Upper lobe of right lung (tissue), 1 donor: ENCODE data around the gene NCOR1. TPM values are rescaled to one million over a fixed set of nuclear protein-coding genes. Genes with fewer than 3 reads are reported as not detected.

Source experiments
- ATAC-seq: fragments of 200-7000 bp; cut with Tn5 transposase; one replicate; pipeline ENCODE4 v1.9.1; 2020; ENCODE audit warnings: mild to moderate bottlenecking, moderate library complexity
- DNase-seq: peaks from one replicate; pipeline ENCODE4 v3.0.0-alpha.2; 2020
- H3K27ac ChIP-seq: fragments of 200-600 bp; one replicate; pipeline ENCODE4 v1.8.0; 2022
- H3K27me3 ChIP-seq: fragments of 200-600 bp; one replicate; pipeline ENCODE4 v1.8.0; 2022; ENCODE audit warnings: mild to moderate bottlenecking
- H3K36me3 ChIP-seq: fragments of 200-600 bp; one replicate; pipeline ENCODE4 v1.8.0; 2022
- H3K4me1 ChIP-seq: fragments of 200-600 bp; one replicate; pipeline ENCODE4 v1.8.0; 2022
- H3K4me3 ChIP-seq: fragments of 200-600 bp; one replicate; pipeline ENCODE4 v1.8.0; 2022; ENCODE audit warnings: mild to moderate bottlenecking
- H3K9me3 ChIP-seq: fragments of 200-600 bp; one replicate; pipeline ENCODE4 v1.8.0; 2022
- intact Hi-C: fragments of 100-400 bp; cut with DNase I; formaldehyde crosslinking; loops from one replicate; pipeline ENCODE4 v1.11.0; 2022
- total RNA-seq: library from RNA; stranded (reverse); fragmentation: NEBNext Ultra II Directional; extraction: Animal tissue kit (Norgen Biotek cat#: 25700); gene quantifications from one replicate; pipeline ENCODE4 v1.2.1, GENCODE V29; 2021
- TF ChIP-seq, protein P1 (sequence below): fragments of 200-600 bp; IDR thresholded peaks from one replicate; pipeline ENCODE4 v1.8.0; 2022; ENCODE audit warnings: antibody characterized with exemption
- donor health status: DM: no; HTN: yes; CAD: no; lungs with severe emphysema.

Gene NCOR1
- total RNA-seq, 1 donor from 2014 or later: 138 TPM

DNA sequence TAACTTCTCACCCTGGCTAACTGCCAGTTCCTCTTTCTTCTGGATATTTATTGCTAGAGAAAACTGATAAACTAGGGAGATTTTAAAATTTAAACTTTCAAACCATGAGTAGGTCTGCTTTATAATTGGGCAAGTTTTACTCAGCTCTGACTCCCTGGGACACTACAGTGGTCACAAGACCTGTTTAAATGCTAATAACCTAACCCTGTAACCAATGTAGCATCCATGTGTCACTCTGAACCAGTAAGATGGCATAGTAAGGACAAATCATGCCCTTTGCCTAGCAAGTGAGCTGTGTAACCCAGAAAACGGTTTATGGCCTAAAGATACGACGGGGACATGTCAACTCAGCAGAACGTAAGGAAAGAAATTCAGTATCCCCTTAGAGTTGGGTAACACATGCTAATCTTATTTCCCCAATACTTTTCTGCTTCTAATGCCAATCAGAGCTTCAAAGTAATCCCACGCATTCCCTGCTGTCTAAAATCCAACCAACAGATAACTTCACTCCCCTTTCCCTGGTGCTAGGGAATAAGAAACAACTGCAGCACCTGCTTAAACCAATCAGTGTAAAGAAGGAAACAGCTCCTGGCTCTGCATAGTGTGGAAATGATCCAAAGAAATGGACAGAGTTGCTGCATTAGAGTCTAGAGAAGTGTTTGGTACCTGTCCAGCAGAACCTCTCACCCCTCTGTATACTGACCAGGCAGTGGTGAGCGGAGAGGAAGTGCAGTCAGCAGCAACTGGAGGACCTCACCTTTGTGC lies 85.7 kb downstream of the NCOR1 start:
- Histone ChIP-seq H3K27ac (no peak overlapping the region), H3K36me3 (peaks cover 55% of the 10 kb centered on the region), H3K27me3 (no peaks in the 10 kb centered on the region), H3K9me3 (no peaks in the 10 kb centered on the region), H3K4me1 (no peaks in the 10 kb centered on the region), H3K4me3 (no peak overlapping the region)
- intact Hi-C loops: no loop called here
- ATAC-seq (no peak), DNase-seq (no peak)
- TF ChIP-seq, protein P1, sequence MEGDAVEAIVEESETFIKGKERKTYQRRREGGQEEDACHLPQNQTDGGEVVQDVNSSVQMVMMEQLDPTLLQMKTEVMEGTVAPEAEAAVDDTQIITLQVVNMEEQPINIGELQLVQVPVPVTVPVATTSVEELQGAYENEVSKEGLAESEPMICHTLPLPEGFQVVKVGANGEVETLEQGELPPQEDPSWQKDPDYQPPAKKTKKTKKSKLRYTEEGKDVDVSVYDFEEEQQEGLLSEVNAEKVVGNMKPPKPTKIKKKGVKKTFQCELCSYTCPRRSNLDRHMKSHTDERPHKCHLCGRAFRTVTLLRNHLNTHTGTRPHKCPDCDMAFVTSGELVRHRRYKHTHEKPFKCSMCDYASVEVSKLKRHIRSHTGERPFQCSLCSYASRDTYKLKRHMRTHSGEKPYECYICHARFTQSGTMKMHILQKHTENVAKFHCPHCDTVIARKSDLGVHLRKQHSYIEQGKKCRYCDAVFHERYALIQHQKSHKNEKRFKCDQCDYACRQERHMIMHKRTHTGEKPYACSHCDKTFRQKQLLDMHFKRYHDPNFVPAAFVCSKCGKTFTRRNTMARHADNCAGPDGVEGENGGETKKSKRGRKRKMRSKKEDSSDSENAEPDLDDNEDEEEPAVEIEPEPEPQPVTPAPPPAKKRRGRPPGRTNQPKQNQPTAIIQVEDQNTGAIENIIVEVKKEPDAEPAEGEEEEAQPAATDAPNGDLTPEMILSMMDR: no peak

DNA sequence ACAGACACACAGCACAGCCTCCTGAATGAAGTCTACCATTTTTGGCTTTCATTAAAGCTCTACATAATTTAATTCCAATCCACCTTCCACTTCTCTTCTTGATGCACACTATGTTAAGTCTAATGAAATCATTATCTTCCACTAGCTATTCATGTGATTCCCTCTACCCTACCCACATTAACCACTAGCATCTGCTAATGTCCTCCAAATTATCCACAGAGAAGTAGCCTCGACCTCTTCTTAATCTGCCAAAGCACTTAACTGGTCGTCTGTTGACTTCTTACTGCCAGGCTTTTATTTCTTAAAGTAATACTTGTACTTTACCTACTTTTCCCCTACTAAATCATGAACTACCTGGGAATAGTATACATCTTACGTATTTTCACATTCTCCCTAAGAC lies 91.8 kb downstream of the NCOR1 start:
- Histone ChIP-seq H3K27me3 (no peaks in the 10 kb centered on the region), H3K36me3 (peaks cover 76% of the 10 kb centered on the region), H3K4me1 (no peaks in the 10 kb centered on the region), H3K4me3 (no peak overlapping the region), H3K9me3 (no peaks in the 10 kb centered on the region), H3K27ac (no peak overlapping the region)
- intact Hi-C loops: no loop called here
- TF ChIP-seq, protein P1: no peak
- DNase-seq (no peak), ATAC-seq (no peak)

DNA sequence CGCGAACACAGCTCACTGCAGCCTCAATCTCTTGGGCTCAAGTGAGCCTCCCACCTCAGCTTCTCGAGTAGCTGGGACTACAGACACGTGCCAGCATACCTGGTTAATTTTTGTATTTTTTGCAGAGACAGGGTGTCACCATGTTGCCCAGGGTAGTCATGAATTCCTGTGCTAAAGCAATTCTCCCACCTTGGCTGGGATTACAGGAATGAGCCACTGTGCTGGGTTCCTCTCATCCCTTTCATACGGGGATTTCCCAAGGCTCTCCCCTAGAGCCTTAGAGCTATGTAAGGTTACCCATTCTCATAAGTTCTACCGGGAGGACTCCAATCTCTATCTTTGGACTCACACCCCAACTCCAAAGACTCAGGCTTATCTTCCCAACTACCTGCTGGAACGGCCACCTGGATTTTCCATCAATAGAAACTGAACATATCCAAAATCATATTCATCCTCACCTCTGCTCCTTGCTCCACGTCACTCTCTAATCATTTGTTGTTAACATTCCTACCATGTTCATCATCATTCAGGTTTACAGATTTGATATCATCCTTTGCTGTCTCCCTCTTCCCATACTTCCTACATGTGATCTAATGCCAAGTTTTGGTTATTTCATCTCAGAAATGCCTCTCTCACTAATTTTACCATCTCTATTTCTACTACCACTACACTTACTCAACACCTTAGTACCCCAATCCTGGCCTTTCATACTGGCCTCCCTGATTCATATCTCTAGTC lies 92.5 kb downstream of the NCOR1 start:
- DNase-seq: no peak
- intact Hi-C loops: no loop called here

DNA sequence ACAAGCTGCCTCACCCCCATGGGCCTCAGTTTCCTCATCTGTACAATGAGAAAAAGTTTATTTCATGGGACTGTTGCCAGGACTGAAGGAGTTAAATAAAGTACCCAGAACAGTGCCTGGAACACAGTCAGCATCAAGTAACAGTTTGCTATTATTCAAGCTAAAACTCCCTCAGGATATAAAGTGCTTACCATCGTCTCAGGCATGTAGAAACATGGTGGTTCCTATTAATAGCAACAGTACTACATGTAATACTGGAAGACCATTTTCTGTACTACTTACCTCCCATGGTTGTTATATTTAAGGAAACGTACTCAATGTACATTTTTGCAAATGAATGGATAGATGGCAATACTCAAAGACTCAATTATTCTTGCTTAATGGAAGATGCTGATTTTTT lies 93.4 kb downstream of the NCOR1 start:
- no peaks in the 10 kb centered on the region for H3K27me3 ChIP-seq
- intact Hi-C loops: no loop called here
- DNase-seq (no peak), ATAC-seq (no peak)
- TF ChIP-seq, protein P1: no peak
- no peaks in the 10 kb centered on the region for H3K4me1 ChIP-seq
- no peak overlapping the region for H3K27ac ChIP-seq
- peaks cover 92% of the 10 kb centered on the region for H3K36me3 ChIP-seq
- no peaks in the 10 kb centered on the region for H3K9me3 ChIP-seq
- H3K4me3 ChIP-seq: no peak overlapping the region

More for the DNA sequence above, 92.5 kb downstream of the NCOR1 start:
- Histone ChIP-seq H3K4me1 (no peaks in the 10 kb centered on the region), H3K4me3 (no peak overlapping the region), H3K27ac (no peak overlapping the region), H3K36me3 (peaks cover 83% of the 10 kb centered on the region), H3K27me3 (no peaks in the 10 kb centered on the region), H3K9me3 (no peaks in the 10 kb centered on the region)
- TF ChIP-seq, protein P1: no peak
- no peak for ATAC-seq

DNA sequence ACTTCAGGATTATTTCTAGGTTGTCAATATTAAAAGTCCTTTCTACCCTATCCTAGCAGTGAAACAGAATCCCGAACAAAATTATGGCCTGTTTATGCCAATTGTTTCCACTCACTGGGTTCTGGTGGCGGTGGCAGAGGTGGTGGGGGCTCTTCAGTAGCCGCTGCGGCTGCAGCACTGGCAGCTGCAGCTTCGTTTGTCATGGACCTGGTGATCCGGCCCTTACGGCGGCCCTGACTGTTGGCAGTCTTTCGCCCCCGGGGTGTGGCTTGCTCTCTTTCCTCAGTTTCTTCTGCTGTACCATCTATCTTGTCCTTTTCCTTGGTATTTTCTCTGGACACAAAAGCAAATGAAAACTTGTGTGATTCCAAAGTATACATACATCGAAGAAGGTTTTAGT lies 94.4 kb downstream of the NCOR1 start:
- Histone ChIP-seq H3K27me3 (no peaks in the 10 kb centered on the region), H3K27ac (no peak overlapping the region), H3K4me3 (no peak overlapping the region), H3K9me3 (no peaks in the 10 kb centered on the region), H3K36me3 (peaks cover 92% of the 10 kb centered on the region), H3K4me1 (no peaks in the 10 kb centered on the region)
- DNase-seq (no peak), ATAC-seq (no peak)
- intact Hi-C loops: no loop called here
- TF ChIP-seq, protein P1: no peak
